ENCODE data around the gene CBFB.

DNA sequence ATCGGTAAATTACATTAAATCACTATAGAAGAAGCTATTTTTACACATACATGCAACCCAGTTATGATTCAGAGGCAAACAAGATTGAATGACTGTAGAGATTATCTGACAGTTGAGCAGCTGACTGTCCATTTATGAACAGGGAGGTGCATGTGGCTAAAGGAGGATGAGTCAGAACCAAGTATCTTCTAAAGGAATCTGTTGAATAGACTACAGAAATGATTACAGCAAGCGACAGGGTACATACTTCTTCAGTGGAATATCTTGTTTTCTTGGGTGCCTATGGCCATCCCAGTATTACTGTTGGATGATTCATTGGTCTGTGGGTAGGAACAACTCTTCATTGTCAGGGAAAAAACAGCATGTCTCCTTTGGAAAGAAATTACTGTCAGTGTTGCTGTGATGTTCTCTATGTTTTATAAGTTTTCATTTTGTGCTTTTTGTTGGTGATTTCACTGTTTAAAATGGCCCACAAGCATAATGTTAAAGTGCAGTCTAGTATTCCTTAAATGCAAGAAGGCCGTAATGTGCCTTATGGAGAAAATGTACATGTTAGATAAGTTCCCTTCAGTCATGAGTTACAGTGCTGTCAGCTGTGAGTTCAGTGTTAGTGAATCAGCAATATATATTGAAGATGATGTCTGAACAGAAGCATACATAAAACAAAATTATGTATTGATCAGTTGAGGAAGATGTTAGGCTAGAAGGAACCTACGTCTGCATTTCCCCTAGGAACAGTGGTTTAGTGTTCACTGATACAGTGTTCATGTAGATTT, 27.0 kb downstream of the CBFB start:
- TF ChIP-seq, protein P1, sequence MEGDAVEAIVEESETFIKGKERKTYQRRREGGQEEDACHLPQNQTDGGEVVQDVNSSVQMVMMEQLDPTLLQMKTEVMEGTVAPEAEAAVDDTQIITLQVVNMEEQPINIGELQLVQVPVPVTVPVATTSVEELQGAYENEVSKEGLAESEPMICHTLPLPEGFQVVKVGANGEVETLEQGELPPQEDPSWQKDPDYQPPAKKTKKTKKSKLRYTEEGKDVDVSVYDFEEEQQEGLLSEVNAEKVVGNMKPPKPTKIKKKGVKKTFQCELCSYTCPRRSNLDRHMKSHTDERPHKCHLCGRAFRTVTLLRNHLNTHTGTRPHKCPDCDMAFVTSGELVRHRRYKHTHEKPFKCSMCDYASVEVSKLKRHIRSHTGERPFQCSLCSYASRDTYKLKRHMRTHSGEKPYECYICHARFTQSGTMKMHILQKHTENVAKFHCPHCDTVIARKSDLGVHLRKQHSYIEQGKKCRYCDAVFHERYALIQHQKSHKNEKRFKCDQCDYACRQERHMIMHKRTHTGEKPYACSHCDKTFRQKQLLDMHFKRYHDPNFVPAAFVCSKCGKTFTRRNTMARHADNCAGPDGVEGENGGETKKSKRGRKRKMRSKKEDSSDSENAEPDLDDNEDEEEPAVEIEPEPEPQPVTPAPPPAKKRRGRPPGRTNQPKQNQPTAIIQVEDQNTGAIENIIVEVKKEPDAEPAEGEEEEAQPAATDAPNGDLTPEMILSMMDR (IDR thresholded peaks at IDR 0.05): no peak
- TF ChIP-seq POLR2A (IDR thresholded peaks at IDR 0.05) (no peak), POLR2AphosphoS5 (IDR thresholded peaks at IDR 0.05) (no peak), EP300 (IDR thresholded peaks at IDR 0.05; ENCODE audit: low read depth) (no peak)

Data from transverse colon (tissue), 4 donors.